Ishikawa (cell line): Measurements from ENCODE around the gene KIF6.

ENCODE experiments used
- CEBPB ChIP-seq: IDR thresholded peaks from 2 replicates; pipeline ENCODE4 v1.6.1; 2012
- CREB1 ChIP-seq: IDR thresholded peaks from 2 replicates; pipeline ENCODE4 v1.6.1; 2012; ENCODE audit warnings: low read depth
- EP300 ChIP-seq: IDR thresholded peaks from 2 replicates; pipeline ENCODE4 v1.6.1; 2012; ENCODE audit warnings: borderline replicate concordance
- NFIC ChIP-seq: IDR thresholded peaks from 2 replicates; pipeline ENCODE4 v1.6.1; 2012
- TAF1 ChIP-seq: IDR thresholded peaks from 2 replicates; pipeline ENCODE4 v1.6.1; 2012; ENCODE audit warnings: low read depth, mild to moderate bottlenecking
- TCF12 ChIP-seq: IDR thresholded peaks from 2 replicates; pipeline ENCODE4 v1.6.1; 2012; ENCODE audit warnings: low read depth
- YY1 ChIP-seq: IDR thresholded peaks from 2 replicates; pipeline ENCODE4 v1.6.1; 2012; ENCODE audit warnings: low read depth

- TF ChIP-seq TAF1 (no peak), YY1 (no peak), NFIC (no peak), EP300 (no peak), CREB1 (no peak), TCF12 (no peak), CEBPB (no peak)
Observed at GRCh38 chr6:39289490-39289889, 435.7 kb downstream of the KIF6 start.
